NB4 (cell line): ENCODE measurements around the gene GABBR2.

Experiments
- DNase-seq: peaks from one replicate; pipeline ENCODE4 v3.0.0; 2010; ENCODE audit warnings: low read depth
- H3K4me3 ChIP-seq: one replicate; pipeline ENCODE4 v1.5.1; 2011; ENCODE audit warnings: mild to moderate bottlenecking, low read depth, low read length, moderate library complexity
- MAX ChIP-seq: IDR thresholded peaks from 2 replicates; pipeline ENCODE4 v1.6.1; 2011; ENCODE audit warnings: low read depth, low read length
- MYC ChIP-seq: IDR thresholded peaks from 2 replicates; pipeline ENCODE4 v1.6.1; 2011; ENCODE audit warnings: low read depth, low read length
- POLR2A ChIP-seq: IDR thresholded peaks from 2 replicates; pipeline ENCODE4 v1.6.1; 2011; ENCODE audit warnings: mild to moderate bottlenecking; ENCODE audit not compliant: insufficient read length; ENCODE audit errors: extremely low read depth
- TF ChIP-seq, protein P1 (sequence below): IDR thresholded peaks from one replicate; pipeline ENCODE4 v1.5.1; 2012; ENCODE audit warnings: low read depth, low read length

The GABBR2 gene

DNA sequence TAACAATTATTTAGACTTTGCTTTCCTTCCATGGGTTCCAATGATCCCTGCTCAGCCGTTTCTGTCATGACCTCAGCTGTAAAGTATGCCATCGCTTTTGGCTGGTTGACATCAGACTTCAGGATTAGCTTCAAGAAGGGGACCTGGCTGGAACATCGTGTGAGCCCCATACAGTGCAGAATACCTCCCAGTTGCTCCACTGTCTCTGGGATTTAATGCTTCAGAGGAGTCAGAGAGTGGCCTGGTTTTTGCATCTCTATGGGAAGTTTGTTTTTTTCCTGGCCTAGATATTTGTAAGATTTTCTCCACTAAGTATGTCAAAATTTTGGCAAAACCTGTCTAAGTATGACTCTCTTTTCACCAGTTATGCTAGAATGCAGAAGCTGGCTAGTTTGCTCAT lies 216.9 kb downstream of the GABBR2 start:
- TF ChIP-seq MYC (no peak), MAX (no peak), POLR2A (no peak)
- TF ChIP-seq, protein P1, sequence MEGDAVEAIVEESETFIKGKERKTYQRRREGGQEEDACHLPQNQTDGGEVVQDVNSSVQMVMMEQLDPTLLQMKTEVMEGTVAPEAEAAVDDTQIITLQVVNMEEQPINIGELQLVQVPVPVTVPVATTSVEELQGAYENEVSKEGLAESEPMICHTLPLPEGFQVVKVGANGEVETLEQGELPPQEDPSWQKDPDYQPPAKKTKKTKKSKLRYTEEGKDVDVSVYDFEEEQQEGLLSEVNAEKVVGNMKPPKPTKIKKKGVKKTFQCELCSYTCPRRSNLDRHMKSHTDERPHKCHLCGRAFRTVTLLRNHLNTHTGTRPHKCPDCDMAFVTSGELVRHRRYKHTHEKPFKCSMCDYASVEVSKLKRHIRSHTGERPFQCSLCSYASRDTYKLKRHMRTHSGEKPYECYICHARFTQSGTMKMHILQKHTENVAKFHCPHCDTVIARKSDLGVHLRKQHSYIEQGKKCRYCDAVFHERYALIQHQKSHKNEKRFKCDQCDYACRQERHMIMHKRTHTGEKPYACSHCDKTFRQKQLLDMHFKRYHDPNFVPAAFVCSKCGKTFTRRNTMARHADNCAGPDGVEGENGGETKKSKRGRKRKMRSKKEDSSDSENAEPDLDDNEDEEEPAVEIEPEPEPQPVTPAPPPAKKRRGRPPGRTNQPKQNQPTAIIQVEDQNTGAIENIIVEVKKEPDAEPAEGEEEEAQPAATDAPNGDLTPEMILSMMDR: no peak
- no peak for DNase-seq
- no peak overlapping the region for H3K4me3 ChIP-seq

GRCh38 chr9:98491231-98491651 lies 217.5 kb downstream of the GABBR2 start:
- DNase-seq: no peak
- H3K4me3 ChIP-seq: no peak overlapping the region
- TF ChIP-seq, protein P1: no peak

GRCh38 chr9:98488571-98489312 lies 220.0 kb downstream of the GABBR2 start:
- no peak for TF ChIP-seq POLR2A
- no peak for TF ChIP-seq MAX
- TF ChIP-seq, protein P1: no peak
- TF ChIP-seq MYC: no peak
- no peak for DNase-seq
- no peak overlapping the region for H3K4me3 ChIP-seq

DNA sequence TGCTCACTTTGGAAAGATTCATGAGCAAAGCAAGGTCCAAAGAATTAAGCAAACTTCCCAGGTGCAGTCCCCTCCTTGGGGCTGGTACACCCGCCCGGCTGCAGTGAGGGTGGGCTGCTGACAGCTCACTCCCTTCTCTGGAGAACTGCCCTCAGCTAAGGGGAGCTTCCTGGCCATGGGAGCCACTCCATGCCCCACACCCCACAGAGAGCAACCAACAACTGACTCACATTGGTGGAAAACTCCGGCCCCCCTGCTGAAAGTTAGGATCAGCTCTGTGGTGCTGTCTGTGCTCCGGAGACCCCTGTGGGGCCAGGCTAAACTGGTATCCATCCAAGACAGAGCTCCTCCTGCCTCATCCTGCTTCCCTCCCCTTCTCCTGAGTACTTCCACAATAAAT lies 223.0 kb downstream of the GABBR2 start:
- H3K4me3 ChIP-seq: no peak overlapping the region
- DNase-seq: no peak
- TF ChIP-seq POLR2A (no peak), MYC (no peak), MAX (no peak)
- TF ChIP-seq, protein P1: no peak

DNA sequence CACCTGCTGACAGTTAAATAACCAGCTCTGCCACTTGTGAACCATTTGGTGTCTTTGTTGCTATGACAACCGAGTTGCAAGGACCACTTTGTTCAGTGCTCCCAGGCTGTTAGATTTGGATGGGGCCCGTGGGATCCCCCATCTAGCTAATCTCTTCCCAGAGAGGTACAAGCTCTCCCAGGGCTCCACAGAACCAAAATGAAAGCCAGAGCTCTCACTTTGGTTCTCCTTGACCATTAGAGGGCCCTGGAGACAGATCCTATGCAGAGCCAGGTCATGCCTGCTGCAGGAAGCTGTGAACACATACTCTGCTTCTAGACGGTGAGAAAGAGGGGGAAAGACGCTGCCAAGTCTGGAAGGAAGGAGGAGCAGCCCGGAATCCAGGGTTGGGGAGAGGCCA lies 224.6 kb downstream of the GABBR2 start:
- DNase-seq: no peak
- TF ChIP-seq, protein P1: no peak
- TF ChIP-seq POLR2A (no peak), MYC (no peak), MAX (no peak)
- H3K4me3 ChIP-seq: no peak overlapping the region

DNA sequence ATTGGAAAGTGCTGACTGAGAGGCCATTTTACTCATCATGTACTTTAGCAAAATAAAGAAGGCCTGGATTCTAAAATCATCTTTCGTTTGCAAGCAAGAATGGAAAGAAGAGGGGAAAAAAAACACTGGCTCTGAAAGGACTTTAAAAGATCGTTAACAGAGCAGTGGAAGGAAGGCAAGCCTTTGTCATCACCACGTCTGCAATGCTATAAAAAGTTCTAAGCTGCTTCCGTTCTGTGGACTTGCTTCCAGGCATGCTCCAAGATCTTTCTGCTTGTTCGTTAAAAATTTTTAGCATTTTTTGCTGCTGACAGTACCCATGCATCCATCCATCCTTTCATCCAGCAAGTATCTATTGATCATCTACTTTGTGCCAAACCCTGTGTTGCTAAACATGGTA lies 226.5 kb downstream of the GABBR2 start:
- DNase-seq: no peak
- H3K4me3 ChIP-seq: no peak overlapping the region
- TF ChIP-seq, protein P1: no peak
- TF ChIP-seq MAX: no peak
- no peak for TF ChIP-seq MYC
- TF ChIP-seq POLR2A: no peak
